ENCODE data around the gene LRRC37B.
"Not testable (repeated sequence)": the region's sequence is repeated elsewhere in the genome, so short reads cannot be mapped to it uniquely, and the experiment has no call there.

- TF ChIP-seq CTCF (IDR thresholded peaks at IDR 0.05; ENCODE audit: low read depth, low read length, poor library complexity, severe bottlenecking); EZH2phosphoT487 (IDR thresholded peaks at IDR 0.05; ENCODE audit: borderline replicate concordance, low read length): not testable (repeated sequence)
Observed at GRCh38 chr17:32042266-32042665, 35.1 kb downstream of the LRRC37B start.

All from DOHH2 (cell line).